MCF 10A (cell line): ENCODE measurements around the gene GLUL. TPM values are rescaled to one million over a fixed set of nuclear protein-coding genes. Genes with fewer than 3 reads are reported as not detected.
A peak's percentile ranks its signal among the peaks of the same experiment; 100 is the strongest.

Experiments used
- BruUV-seq: library from RNA; stranded (reverse); fragments of 400-500 nt; replicated peaks from 2 replicates; lab custom pipeline; 2021; lab: Mats Ljungman, UMichigan
- CTCF ChIA-PET: fragments of 300-600 bp; sonication (Branson Sonifier 250); formaldehyde crosslinking; extraction: SDS; loops from one replicate; lab custom pipeline; 2021; ENCODE audit warnings: antibody characterized with exemption, inconsistent platforms; lab: Yijun Ruan, JAX
- POLR2A ChIA-PET: fragments of 300-600, 350-650 bp; sonication (Branson Sonifier 250); formaldehyde crosslinking; extraction: SDS; loops from one replicate; lab custom pipeline; 2020; ENCODE audit warnings: antibody characterized with exemption, inconsistent platforms; lab: Yijun Ruan, JAX
- DNase-seq: peaks from one replicate; pipeline ENCODE4 v3.0.0-alpha.2; 2018; ENCODE audit not compliant: unreplicated experiment
- H3K27ac Mint-ChIP-seq: one replicate; pipeline ENCODE4 v1.8.0; 2022; ENCODE audit warnings: mild to moderate bottlenecking, low read depth, mixed read lengths; ENCODE audit not compliant: unreplicated experiment
- H3K27me3 Mint-ChIP-seq: one replicate; pipeline ENCODE4 v1.8.0; 2022; ENCODE audit warnings: mixed read lengths; ENCODE audit not compliant: insufficient read depth, unreplicated experiment
- H3K36me3 Mint-ChIP-seq: one replicate; pipeline ENCODE4 v1.8.0; 2022; ENCODE audit warnings: mild to moderate bottlenecking, moderate library complexity, mixed read lengths; ENCODE audit not compliant: insufficient read depth, unreplicated experiment
- H3K4me1 Mint-ChIP-seq: one replicate; pipeline ENCODE4 v1.8.0; 2022; ENCODE audit warnings: mixed read lengths; ENCODE audit not compliant: insufficient read depth, unreplicated experiment
- H3K4me3 Mint-ChIP-seq: one replicate; pipeline ENCODE4 v1.8.0; 2022; ENCODE audit warnings: mild to moderate bottlenecking, moderate library complexity, mixed read lengths; ENCODE audit not compliant: unreplicated experiment
- H3K9me3 Mint-ChIP-seq: one replicate; pipeline ENCODE4 v1.8.0; 2022; ENCODE audit warnings: mixed read lengths; ENCODE audit not compliant: unreplicated experiment
- intact Hi-C: fragments of 100-400 bp; cut with micrococcal nuclease; formaldehyde crosslinking; loops from 2 replicates; pipeline ENCODE4 v1.14.1; 2022
- total RNA-seq: library from RNA; stranded (reverse); gene quantifications from 2 replicates; pipeline ENCODE4 v1.2.3, GENCODE V29; 2022
- TF ChIP-seq, protein P1 (sequence below): fragments of 200-600 bp; IDR thresholded peaks from one replicate; pipeline ENCODE4 v1.8.0; 2022; ENCODE audit warnings: antibody characterized with exemption, mild to moderate bottlenecking; ENCODE audit not compliant: unreplicated experiment

GLUL gene
- total RNA-seq, 1 experiment from 2014 or later, result 437 TPM

DNA sequence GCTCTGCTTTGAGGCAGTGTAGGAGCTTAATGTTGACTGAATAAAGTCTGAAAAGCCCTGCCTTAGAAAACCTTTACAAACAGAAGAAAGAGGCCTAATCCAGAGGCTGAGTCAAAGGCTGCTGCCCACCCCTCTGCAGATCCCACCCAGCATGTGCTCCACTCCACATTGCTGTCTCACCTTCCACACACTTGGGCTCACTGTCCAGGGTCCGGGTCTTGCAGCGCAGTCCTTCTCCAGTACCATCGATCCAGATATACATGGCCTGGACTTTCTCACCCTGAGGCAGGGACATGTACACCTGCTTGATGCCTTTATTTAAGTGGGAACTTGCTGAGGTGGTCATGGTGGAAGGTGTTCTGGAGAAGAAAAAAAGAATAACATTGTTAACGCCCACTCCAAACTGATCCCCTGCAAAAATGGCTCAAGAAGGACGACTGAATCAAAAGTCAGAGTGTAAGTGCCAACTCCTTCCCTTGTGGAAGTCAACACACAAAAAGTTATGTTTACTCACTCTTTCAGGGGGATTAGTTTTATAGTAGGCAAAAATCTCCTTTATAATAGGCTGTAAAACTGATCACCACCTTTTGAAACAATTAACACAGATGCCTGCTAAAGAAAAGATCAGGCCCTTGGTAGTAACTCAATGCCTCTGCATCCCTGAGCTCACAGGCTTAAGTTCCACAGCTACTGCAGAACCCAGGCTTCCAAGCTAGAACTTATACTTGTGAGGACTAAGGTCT, 3.0 kb downstream of the GLUL start:
- H3K4me1 Mint-ChIP-seq, result peaks cover 36% of the 10 kb centered on the region
- ChIA-PET CTCF (interaction anchor here (0.9 to 2.6 kb wide), 7 partner anchors 8 to 303 kb away, joined by 3 to 12 read pairs (median 4); no protein-coding TSS in a partner anchor), POLR2A (interaction anchor here (0.6 to 8.7 kb wide), 21 partner anchors 8 to 777 kb away, joined by 3 to 151 read pairs (median 8); no protein-coding TSS in a partner anchor)
- H3K27ac Mint-ChIP-seq, result peak overlapping the region; percentile 100
- intact Hi-C loops, result no loop called here
- no peaks in the 10 kb centered on the region for H3K9me3 Mint-ChIP-seq
- H3K27me3 Mint-ChIP-seq, result no peaks in the 10 kb centered on the region
- TF ChIP-seq, protein P1, sequence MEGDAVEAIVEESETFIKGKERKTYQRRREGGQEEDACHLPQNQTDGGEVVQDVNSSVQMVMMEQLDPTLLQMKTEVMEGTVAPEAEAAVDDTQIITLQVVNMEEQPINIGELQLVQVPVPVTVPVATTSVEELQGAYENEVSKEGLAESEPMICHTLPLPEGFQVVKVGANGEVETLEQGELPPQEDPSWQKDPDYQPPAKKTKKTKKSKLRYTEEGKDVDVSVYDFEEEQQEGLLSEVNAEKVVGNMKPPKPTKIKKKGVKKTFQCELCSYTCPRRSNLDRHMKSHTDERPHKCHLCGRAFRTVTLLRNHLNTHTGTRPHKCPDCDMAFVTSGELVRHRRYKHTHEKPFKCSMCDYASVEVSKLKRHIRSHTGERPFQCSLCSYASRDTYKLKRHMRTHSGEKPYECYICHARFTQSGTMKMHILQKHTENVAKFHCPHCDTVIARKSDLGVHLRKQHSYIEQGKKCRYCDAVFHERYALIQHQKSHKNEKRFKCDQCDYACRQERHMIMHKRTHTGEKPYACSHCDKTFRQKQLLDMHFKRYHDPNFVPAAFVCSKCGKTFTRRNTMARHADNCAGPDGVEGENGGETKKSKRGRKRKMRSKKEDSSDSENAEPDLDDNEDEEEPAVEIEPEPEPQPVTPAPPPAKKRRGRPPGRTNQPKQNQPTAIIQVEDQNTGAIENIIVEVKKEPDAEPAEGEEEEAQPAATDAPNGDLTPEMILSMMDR, result no peak
- H3K4me3 Mint-ChIP-seq, result peak overlapping the region; percentile 100
- H3K36me3 Mint-ChIP-seq, result peaks cover 80% of the 10 kb centered on the region
- no TSS peak for BruUV-seq
- no peak for DNase-seq

DNA sequence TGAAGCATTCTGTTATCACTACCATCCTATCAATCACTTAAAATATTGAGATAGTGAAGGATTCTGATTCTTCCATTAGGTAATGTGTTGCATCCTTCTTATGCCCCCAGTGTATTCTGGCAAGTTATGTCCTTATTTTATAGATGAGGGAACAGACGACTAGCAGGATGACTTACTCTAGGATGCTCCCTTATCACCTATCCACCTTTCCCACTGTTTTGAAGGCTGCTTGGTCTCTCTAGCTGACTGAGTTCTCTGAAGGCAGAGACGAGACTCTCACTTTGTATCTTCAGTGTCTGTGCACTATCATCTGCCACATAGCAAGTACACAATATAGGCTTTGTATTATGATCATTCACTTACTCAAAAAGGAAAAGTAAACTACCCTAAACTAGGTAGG, 4.0 kb downstream of the GLUL start:
- intact Hi-C loops, result no loop called here
- H3K27ac Mint-ChIP-seq, result peak overlapping the region; percentile 100
- ChIA-PET POLR2A (interaction anchor here (0.8 to 8.7 kb wide), 14 partner anchors 8 to 300 kb away, joined by 3 to 151 read pairs (median 8); no protein-coding TSS in a partner anchor), CTCF (interaction anchor here (0.6 to 1.4 kb wide), 5 partner anchors 9 to 87 kb away, joined by 3 to 4 read pairs (median 3); no protein-coding TSS in a partner anchor)
- no TSS peak for BruUV-seq
- peaks cover 36% of the 10 kb centered on the region for H3K4me1 Mint-ChIP-seq
- TF ChIP-seq, protein P1, result no peak
- H3K27me3 Mint-ChIP-seq, result no peaks in the 10 kb centered on the region
- H3K9me3 Mint-ChIP-seq, result no peaks in the 10 kb centered on the region
- H3K4me3 Mint-ChIP-seq, result peak overlapping the region; percentile 100
- no peak for DNase-seq
- peaks cover 90% of the 10 kb centered on the region for H3K36me3 Mint-ChIP-seq

- H3K27ac Mint-ChIP-seq, result no peak overlapping the region
- CTCF ChIA-PET, result interaction anchor here (0.6 to 1.4 kb wide), 5 partner anchors 8 to 86 kb away, joined by 3 to 4 read pairs (median 3); no protein-coding TSS in a partner anchor
- peak overlapping the region; percentile 100 for H3K4me3 Mint-ChIP-seq
- peaks cover 96% of the 10 kb centered on the region for H3K36me3 Mint-ChIP-seq
- DNase-seq, result no peak
- no TSS peak for BruUV-seq
- TF ChIP-seq, protein P1, result no peak
- intact Hi-C loops, result no loop called here
- H3K9me3 Mint-ChIP-seq, result no peaks in the 10 kb centered on the region
- H3K27me3 Mint-ChIP-seq, result no peaks in the 10 kb centered on the region
- peaks cover 40% of the 10 kb centered on the region for H3K4me1 Mint-ChIP-seq
- POLR2A ChIA-PET, result interaction anchor here (0.8 to 8.7 kb wide), 14 partner anchors 8 to 299 kb away, joined by 3 to 151 read pairs (median 6); no protein-coding TSS in a partner anchor
These were observed 4.6 kb downstream of the GLUL start for GRCh38 chr1:182386980-182387379.
